Stomach smooth muscle (tissue), 2 donors: Measurements from ENCODE around the gene TCF12.

ENCODE experiments used
- H3K27ac ChIP-seq: one replicate; pipeline ENCODE4 v1.7.0; 2013; ENCODE audit warnings: mild to moderate bottlenecking, low read length, inconsistent platforms
- H3K27me3 ChIP-seq, 2 donors: one replicate each; pipeline ENCODE4 v1.7.0; 2013; ENCODE audit warnings: low read length in 2 of 2; ENCODE audit not compliant: insufficient read depth in 2 of 2, control insufficient read depth in 1 of 2
- H3K36me3 ChIP-seq, 2 donors: one replicate each; pipeline ENCODE4 v1.7.0; 2013; ENCODE audit warnings: low read length in 2 of 2; ENCODE audit not compliant: control insufficient read depth in 2 of 2, insufficient read depth in 2 of 2
- H3K4me1 ChIP-seq: one replicate; pipeline ENCODE4 v1.7.0; 2013; ENCODE audit warnings: low read length; ENCODE audit not compliant: control insufficient read depth, insufficient read depth
- H3K4me3 ChIP-seq, 2 donors: one replicate each; pipeline ENCODE4 v1.7.0; 2013; ENCODE audit warnings: low read length in 2 of 2
- H3K9ac ChIP-seq, 2 donors: one replicate each; pipeline ENCODE4 v1.7.0; 2013; ENCODE audit warnings: low read length in 2 of 2, mild to moderate bottlenecking in 1 of 2
- H3K9me3 ChIP-seq, 2 donors: one replicate each; pipeline ENCODE4 v1.7.0; 2013; ENCODE audit warnings: low read length in 2 of 2; ENCODE audit not compliant: control insufficient read depth in 2 of 2
- donor health status: healthy.
- donor health status: Pancreatic carcinoma.

Gene TCF12

GRCh38 chr15:57334257-57334656, 415.8 kb downstream of the TCF12 start:
- Histone ChIP-seq H3K4me3 (no peak overlapping the region), H3K27me3 (peaks cover 0 to 5% of the 10 kb centered on the region in 2 donors), H3K27ac (no peak overlapping the region), H3K9me3 (no peaks in the 10 kb centered on the region), H3K9ac (no peak overlapping the region), H3K4me1 (peaks cover 12% of the 10 kb centered on the region), H3K36me3 (no peaks in the 10 kb centered on the region)

- H3K9me3 ChIP-seq = no peaks in the 10 kb centered on the region
- H3K9ac ChIP-seq = no peak overlapping the region
- no peaks in the 10 kb centered on the region for H3K36me3 ChIP-seq
- no peak overlapping the region for H3K4me3 ChIP-seq
- H3K27me3 ChIP-seq = peaks cover 0 to 5% of the 10 kb centered on the region in 2 donors
- no peak overlapping the region for H3K27ac ChIP-seq
- peaks cover 12% of the 10 kb centered on the region for H3K4me1 ChIP-seq
Measured at GRCh38 chr15:57335293-57335715, 416.9 kb downstream of the TCF12 start.

- Histone ChIP-seq H3K36me3 (no peaks in the 10 kb centered on the region), H3K9ac (no peak overlapping the region), H3K27me3 (peaks cover 0 to 5% of the 10 kb centered on the region in 2 donors), H3K4me1 (peaks cover 12% of the 10 kb centered on the region), H3K27ac (no peak overlapping the region), H3K4me3 (no peak overlapping the region), H3K9me3 (no peaks in the 10 kb centered on the region)
Measured at GRCh38 chr15:57335719-57336118, 417.3 kb downstream of the TCF12 start.

GRCh38 chr15:57337868-57338411, 419.5 kb downstream of the TCF12 start:
- Histone ChIP-seq H3K9me3 (no peaks in the 10 kb centered on the region), H3K27ac (no peak overlapping the region), H3K27me3 (peaks cover 0 to 5% of the 10 kb centered on the region in 2 donors), H3K4me1 (peaks cover 12% of the 10 kb centered on the region), H3K36me3 (no peaks in the 10 kb centered on the region), H3K9ac (no peak overlapping the region), H3K4me3 (peak overlapping the region in 1 of 2 donors; percentile 22)

GRCh38 chr15:57339321-57339720, 420.9 kb downstream of the TCF12 start:
- no peak overlapping the region for H3K4me3 ChIP-seq
- H3K9me3 ChIP-seq = no peaks in the 10 kb centered on the region
- H3K36me3 ChIP-seq = no peaks in the 10 kb centered on the region
- no peak overlapping the region for H3K27ac ChIP-seq
- H3K9ac ChIP-seq = no peak overlapping the region
- H3K4me1 ChIP-seq = peaks cover 12% of the 10 kb centered on the region
- H3K27me3 ChIP-seq = peaks cover 0 to 5% of the 10 kb centered on the region in 2 donors
